ENCODE results near the gene SGSM1. TPM values are rescaled to one million over a fixed set of nuclear protein-coding genes. Genes with fewer than 3 reads are reported as not detected.
A peak's percentile ranks its signal among the peaks of the same experiment; 100 is the strongest.

SGSM1 gene
- total RNA-seq, 1 experiment from 2014 or later, result 4.1 TPM

DNA sequence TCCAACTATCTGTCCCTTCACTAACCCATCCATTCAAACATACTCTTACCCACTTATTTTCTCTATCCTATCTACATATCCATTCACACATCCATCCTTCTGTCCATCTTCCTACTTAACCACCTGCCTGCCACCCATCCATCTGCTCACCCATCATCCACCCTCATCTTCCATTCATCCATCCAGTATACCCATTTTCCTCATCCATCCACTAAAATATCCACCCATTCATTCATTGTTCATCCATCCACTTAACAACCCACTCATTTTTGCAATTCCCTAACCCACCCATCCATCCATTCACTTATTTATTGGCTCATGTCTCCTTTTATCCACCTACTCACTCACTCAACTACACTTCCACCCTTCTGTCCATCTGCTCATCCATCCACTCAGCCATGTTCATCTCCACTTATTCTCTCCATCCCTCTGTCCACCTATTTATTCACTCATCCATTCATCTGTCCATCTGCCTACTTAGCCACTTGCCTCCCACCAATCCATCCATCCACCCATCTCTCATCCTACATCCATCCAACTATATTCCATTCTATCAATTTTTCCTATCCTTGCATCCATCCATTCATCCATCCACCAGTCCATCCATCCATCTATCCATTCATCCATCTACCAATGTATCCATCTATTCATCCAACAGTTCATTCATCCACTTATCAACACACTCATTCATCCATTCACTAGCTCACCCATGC, 129.9 kb downstream of the SGSM1 start (continued):
- TF ChIP-seq, protein P1, sequence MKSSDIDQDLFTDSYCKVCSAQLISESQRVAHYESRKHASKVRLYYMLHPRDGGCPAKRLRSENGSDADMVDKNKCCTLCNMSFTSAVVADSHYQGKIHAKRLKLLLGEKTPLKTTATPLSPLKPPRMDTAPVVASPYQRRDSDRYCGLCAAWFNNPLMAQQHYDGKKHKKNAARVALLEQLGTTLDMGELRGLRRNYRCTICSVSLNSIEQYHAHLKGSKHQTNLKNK (CRISPR knock-in tag; IDR thresholded peaks at IDR 0.05), result no peak
- TF ChIP-seq, protein P2, sequence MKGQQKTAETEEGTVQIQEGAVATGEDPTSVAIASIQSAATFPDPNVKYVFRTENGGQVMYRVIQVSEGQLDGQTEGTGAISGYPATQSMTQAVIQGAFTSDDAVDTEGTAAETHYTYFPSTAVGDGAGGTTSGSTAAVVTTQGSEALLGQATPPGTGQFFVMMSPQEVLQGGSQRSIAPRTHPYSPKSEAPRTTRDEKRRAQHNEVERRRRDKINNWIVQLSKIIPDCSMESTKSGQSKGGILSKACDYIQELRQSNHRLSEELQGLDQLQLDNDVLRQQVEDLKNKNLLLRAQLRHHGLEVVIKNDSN (CRISPR knock-in tag; IDR thresholded peaks at IDR 0.05), result no peak
- TF ChIP-seq, protein P3, sequence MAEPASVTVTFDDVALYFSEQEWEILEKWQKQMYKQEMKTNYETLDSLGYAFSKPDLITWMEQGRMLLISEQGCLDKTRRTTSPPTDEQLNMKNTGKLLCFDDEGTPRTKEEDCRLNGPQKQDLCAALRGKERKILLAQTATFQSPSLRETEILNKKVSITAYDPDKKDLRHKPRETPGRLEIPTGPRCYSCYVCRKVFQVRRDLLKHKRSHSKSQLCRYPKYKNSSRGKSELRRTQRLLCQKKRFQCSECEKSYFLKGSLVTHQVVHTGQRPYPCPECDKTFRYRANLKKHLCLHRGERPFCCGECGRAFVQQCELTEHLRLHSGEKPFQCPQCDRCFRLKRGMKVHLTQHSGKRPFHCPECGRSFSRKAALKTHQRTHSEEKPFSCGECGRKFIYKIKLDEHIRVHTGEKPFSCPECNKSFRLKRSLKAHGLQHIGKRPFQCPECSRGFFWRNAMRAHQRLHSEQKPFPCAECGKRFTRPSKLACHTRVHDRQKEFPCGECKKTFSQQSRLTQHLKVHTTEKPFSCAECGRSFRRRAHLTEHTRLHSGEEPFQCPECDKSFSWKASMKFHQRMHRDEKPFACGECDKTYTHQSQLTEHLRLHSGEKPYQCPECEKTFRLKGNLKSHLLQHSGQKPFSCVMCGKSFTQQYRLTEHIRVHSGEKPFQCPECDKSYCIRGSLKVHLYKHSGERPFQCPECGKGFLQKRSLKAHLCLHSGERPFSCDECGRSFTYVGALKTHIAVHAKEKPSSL (CRISPR knock-in tag; conservative IDR thresholded peaks at IDR 0.05), result no peak
- TF ChIP-seq, protein P4, sequence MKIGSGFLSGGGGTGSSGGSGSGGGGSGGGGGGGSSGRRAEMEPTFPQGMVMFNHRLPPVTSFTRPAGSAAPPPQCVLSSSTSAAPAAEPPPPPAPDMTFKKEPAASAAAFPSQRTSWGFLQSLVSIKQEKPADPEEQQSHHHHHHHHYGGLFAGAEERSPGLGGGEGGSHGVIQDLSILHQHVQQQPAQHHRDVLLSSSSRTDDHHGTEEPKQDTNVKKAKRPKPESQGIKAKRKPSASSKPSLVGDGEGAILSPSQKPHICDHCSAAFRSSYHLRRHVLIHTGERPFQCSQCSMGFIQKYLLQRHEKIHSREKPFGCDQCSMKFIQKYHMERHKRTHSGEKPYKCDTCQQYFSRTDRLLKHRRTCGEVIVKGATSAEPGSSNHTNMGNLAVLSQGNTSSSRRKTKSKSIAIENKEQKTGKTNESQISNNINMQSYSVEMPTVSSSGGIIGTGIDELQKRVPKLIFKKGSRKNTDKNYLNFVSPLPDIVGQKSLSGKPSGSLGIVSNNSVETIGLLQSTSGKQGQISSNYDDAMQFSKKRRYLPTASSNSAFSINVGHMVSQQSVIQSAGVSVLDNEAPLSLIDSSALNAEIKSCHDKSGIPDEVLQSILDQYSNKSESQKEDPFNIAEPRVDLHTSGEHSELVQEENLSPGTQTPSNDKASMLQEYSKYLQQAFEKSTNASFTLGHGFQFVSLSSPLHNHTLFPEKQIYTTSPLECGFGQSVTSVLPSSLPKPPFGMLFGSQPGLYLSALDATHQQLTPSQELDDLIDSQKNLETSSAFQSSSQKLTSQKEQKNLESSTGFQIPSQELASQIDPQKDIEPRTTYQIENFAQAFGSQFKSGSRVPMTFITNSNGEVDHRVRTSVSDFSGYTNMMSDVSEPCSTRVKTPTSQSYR (CRISPR knock-in tag; IDR thresholded peaks at IDR 0.05), result no peak
- TF ChIP-seq NR2C2 (CRISPR knock-in tag; IDR thresholded peaks at IDR 0.05) (no peak), ZBTB21 (CRISPR knock-in tag; IDR thresholded peaks at IDR 0.05; ENCODE audit: borderline replicate concordance) (no peak), SP1 (CRISPR knock-in tag; conservative IDR thresholded peaks at IDR 0.05) (no peak), SMAD3 (CRISPR knock-in tag; IDR thresholded peaks at IDR 0.05; ENCODE audit: borderline replicate concordance) (no peak), MXD4 (CRISPR knock-in tag; IDR thresholded peaks at IDR 0.05; ENCODE audit: borderline replicate concordance) (no peak), TP53 (CRISPR knock-in tag; IDR thresholded peaks at IDR 0.05) (no peak), ZNF671 (CRISPR knock-in tag; IDR thresholded peaks at IDR 0.05) (no peak), SMAD4 (CRISPR knock-in tag; IDR thresholded peaks at IDR 0.05) (no peak)

DNA sequence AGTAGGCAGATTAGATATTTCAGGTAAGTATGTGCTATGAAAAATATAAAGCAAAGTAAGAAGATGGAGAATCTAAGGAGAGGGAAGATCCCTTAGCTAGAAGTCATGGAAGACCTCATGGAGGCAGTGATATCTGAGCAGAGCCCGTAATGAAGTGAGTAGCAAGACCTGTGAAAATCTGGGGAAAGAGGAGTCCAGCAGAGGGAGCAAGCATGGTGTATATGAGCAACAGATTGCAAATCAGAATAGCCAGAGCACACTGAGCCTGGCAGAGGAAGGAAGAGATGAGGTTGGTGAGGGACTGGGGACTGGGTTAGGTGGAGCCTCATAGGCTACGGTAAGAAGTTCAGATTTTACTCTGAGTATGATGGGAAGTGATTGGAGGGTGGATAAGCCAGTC, 131.1 kb downstream of the SGSM1 start:
- Mint-ChIP-seq H3K36me3 (no peaks in the 10 kb centered on the region), H3K27me3 (ENCODE audit: low read depth) (no peaks in the 10 kb centered on the region), H3K27ac (no peak overlapping the region), H3K9me3 (no peaks in the 10 kb centered on the region), H3K4me1 (peaks cover 9% of the 10 kb centered on the region), H3K4me3 (no peak overlapping the region)
- DNase-seq (ENCODE audit: low spot score) (peak; percentile 23), ATAC-seq (peak; percentile 83)
- no peak for TF ChIP-seq GABPB1 (CRISPR knock-in tag; IDR thresholded peaks at IDR 0.05)
- TF ChIP-seq ZBTB21 (CRISPR knock-in tag; IDR thresholded peaks at IDR 0.05; ENCODE audit: borderline replicate concordance), result no peak
- no peak for TF ChIP-seq ATF1 (CRISPR knock-in tag; IDR thresholded peaks at IDR 0.05)
- CTCF ChIA-PET, result interaction anchor here (0.6 to 5.9 kb wide), 8 partner anchors 11 to 174 kb away, joined by 3 to 61 read pairs (median 14); no protein-coding TSS in a partner anchor
- POLR2A ChIA-PET, result no interaction called here

DNA sequence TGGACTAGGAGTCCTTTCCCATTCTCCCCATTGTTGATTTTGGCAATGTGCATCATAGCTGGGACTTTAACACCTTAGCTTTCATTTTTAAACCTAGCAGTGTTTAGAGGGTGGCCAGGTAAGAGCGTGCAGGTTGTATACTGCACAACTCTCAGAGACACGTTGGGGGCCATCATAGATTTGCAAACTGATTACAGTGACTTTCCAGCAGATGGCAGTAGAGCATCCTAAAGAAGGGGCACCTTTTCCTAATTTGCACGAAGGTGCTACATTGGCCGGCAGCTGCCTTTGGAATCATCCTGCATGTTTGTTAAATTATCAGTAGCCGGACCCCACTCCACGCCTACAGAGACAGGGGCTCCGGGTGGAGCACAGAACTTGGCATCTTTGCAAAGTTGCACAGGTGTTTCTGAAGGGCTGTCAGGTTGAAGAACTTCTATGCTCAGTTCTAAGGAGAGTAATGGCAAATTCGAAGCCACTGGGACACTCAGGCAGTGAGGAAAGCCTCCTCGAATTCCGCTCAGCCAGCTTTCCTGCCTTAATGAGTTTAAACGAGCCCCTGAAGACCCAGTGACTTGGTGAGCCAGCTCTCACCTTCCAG, 132.8 kb downstream of the SGSM1 start:
- peak; percentile 83 for ATAC-seq
- Mint-ChIP-seq H3K4me3 (no peak overlapping the region), H3K27me3 (ENCODE audit: low read depth) (no peaks in the 10 kb centered on the region), H3K36me3 (no peaks in the 10 kb centered on the region), H3K9me3 (no peaks in the 10 kb centered on the region), H3K27ac (no peak overlapping the region), H3K4me1 (peaks cover 9% of the 10 kb centered on the region)
- ChIA-PET CTCF (interaction anchor here (0.6 to 5.9 kb wide), 32 partner anchors 8 to 803 kb away, joined by 3 to 61 read pairs (median 4); no protein-coding TSS in a partner anchor), POLR2A (interaction anchor here (0.5 to 1.5 kb wide), 2 partner anchors 9 to 15 kb away, joined by 3 read pairs; no protein-coding TSS in a partner anchor)
- TF ChIP-seq SMAD4 (CRISPR knock-in tag; IDR thresholded peaks at IDR 0.05) (no peak), SMAD3 (CRISPR knock-in tag; IDR thresholded peaks at IDR 0.05; ENCODE audit: borderline replicate concordance) (0 out of 2 replicates have a peak, but pooled peaks have one; percentile 50), NFYB (CRISPR knock-in tag; conservative IDR thresholded peaks at IDR 0.05; ENCODE audit: low read depth) (no peak), GTF2I (CRISPR knock-in tag; conservative IDR thresholded peaks at IDR 0.05) (0 out of 2 replicates have a peak, but pooled peaks have one; percentile 62), ELF4 (CRISPR knock-in tag; IDR thresholded peaks at IDR 0.05; ENCODE audit: low read depth) (no peak)
- TF ChIP-seq, protein P5, sequence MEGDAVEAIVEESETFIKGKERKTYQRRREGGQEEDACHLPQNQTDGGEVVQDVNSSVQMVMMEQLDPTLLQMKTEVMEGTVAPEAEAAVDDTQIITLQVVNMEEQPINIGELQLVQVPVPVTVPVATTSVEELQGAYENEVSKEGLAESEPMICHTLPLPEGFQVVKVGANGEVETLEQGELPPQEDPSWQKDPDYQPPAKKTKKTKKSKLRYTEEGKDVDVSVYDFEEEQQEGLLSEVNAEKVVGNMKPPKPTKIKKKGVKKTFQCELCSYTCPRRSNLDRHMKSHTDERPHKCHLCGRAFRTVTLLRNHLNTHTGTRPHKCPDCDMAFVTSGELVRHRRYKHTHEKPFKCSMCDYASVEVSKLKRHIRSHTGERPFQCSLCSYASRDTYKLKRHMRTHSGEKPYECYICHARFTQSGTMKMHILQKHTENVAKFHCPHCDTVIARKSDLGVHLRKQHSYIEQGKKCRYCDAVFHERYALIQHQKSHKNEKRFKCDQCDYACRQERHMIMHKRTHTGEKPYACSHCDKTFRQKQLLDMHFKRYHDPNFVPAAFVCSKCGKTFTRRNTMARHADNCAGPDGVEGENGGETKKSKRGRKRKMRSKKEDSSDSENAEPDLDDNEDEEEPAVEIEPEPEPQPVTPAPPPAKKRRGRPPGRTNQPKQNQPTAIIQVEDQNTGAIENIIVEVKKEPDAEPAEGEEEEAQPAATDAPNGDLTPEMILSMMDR (IDR thresholded peaks at IDR 0.05), result peak; percentile 43; the same call in 1 of the 2 replicates
- peak; percentile 27 for DNase-seq (ENCODE audit: low spot score)
